Peyer's patch (tissue), 4 donors: ENCODE results near the gene FMNL2. TPM values are rescaled to one million over a fixed set of nuclear protein-coding genes. Genes with fewer than 3 reads are reported as not detected.
"Not testable (repeated sequence)": the region's sequence is repeated elsewhere in the genome, so short reads cannot be mapped to it uniquely, and the experiment has no call there.

Experiments used
- DNase-seq, 3 donors: peaks; one replicate each; pipeline ENCODE4 v3.0.0-alpha.2; 2017 to 2019
- H3K27ac ChIP-seq, 4 donors: fragments of 200-600 bp; sonication (generic); one replicate each; pipeline ENCODE4 v1.5.1; 2016 to 2019
- H3K27me3 ChIP-seq, 2 donors: fragments of 200-600 bp; sonication (generic); one replicate each; pipeline ENCODE4 v1.5.1; 2019
- H3K36me3 ChIP-seq, 3 donors: fragments of 200-600 bp; sonication (generic); one replicate each; pipeline ENCODE4 v1.5.1; 2016 to 2019
- H3K4me1 ChIP-seq, 4 donors: fragments of 200-600 bp; sonication (generic); one replicate each; pipeline ENCODE4 v1.5.1; 2016 to 2019
- H3K4me3 ChIP-seq, 4 donors: fragments of 200-600 bp; sonication (generic); 1 replicate in 3 of 4; 2 replicates in 1 of 4; pipeline ENCODE4 v1.5.1; 2016 to 2019; ENCODE audit warnings: mild to moderate bottlenecking in 1 of 4
- H3K9me3 ChIP-seq, 4 donors: fragments of 200-600 bp; sonication (generic); one replicate each; pipeline ENCODE4 v1.5.1; 2016 to 2019; ENCODE audit warnings: mild to moderate bottlenecking in 1 of 4
- POLR2A ChIP-seq, 2 donors: fragments of 450-650 bp; IDR thresholded peaks; one replicate each; pipeline ENCODE4 v1.5.1; 2017; ENCODE audit warnings: antibody characterized with exemption in 2 of 2, mild to moderate bottlenecking in 2 of 2, moderate library complexity in 2 of 2
- total RNA-seq, 4 donors: library from RNA; depleted of rRNA; stranded (reverse); fragments of >200 nt; gene quantifications; one replicate each; pipeline ENCODE4 v1.1.0, GENCODE V29; 2016
- TF ChIP-seq, protein P1 (sequence below), 6 experiments: fragments of 450-650 bp in 4 of 6; fragments of 200-600 bp in 2 of 6; sonication (generic) in 1 of 6; IDR thresholded peaks; one replicate each; pipeline ENCODE4 v1.5.1; 2017 to 2019; ENCODE audit warnings: antibody characterized with exemption in 6 of 6, mild to moderate bottlenecking in 3 of 6, moderate library complexity in 1 of 6

The FMNL2 gene
- total RNA-seq, 4 donors from 2014 or later = 7.5 to 52.0 (median 17.1) TPM

DNA sequence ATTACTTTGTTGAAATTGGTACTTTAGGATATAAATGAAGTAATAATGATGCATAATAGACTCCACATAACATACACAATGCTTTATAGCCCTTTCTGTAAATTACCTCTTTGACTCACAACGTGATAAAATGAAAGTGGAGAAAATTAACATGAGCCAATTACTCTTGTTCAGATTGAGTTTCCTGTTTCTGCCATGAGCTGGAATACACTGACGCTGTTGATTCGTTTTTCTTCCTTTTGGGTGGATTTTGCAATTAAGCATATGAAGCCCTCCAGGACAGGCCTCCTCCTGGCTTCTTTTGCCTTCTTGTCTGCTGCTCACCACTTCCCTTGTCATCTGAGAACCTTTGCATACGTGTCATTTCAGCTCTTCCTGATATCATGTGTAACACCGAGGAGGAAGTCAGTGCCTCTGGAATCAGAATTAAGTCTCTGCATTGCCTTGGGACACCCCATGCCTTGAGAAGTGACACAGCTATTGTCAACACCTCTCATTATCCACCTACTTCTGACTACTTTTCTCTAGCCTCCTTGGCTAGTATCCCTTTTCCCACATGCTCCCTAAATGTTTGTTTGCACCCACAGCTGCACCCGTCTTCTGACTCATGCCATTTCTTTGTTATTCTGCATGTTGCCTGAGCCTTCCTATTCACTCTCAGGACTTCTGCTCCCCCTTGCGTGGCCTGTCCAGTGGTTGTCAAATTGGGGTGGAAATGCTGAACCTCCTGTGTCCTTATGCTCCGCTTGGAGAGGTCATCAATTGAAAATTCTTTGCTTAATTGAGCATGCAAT is 134.1 kb downstream of the FMNL2 start:
- Histone ChIP-seq H3K9me3 (no peaks in the 10 kb centered on the region), H3K27me3 (no peaks in the 10 kb centered on the region), H3K36me3 (no peaks in the 10 kb centered on the region), H3K4me3 (peak overlapping the region in 2 of 4 donors; percentile 14 to 17), H3K27ac (peak overlapping the region in 3 of 4 donors; percentile 23 to 38 (median 35)), H3K4me1 (peaks cover 0 to 37% (median 2%) of the 10 kb centered on the region in 4 donors)
- no peak for DNase-seq
- TF ChIP-seq, protein P1, sequence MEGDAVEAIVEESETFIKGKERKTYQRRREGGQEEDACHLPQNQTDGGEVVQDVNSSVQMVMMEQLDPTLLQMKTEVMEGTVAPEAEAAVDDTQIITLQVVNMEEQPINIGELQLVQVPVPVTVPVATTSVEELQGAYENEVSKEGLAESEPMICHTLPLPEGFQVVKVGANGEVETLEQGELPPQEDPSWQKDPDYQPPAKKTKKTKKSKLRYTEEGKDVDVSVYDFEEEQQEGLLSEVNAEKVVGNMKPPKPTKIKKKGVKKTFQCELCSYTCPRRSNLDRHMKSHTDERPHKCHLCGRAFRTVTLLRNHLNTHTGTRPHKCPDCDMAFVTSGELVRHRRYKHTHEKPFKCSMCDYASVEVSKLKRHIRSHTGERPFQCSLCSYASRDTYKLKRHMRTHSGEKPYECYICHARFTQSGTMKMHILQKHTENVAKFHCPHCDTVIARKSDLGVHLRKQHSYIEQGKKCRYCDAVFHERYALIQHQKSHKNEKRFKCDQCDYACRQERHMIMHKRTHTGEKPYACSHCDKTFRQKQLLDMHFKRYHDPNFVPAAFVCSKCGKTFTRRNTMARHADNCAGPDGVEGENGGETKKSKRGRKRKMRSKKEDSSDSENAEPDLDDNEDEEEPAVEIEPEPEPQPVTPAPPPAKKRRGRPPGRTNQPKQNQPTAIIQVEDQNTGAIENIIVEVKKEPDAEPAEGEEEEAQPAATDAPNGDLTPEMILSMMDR (IDR thresholded peaks at IDR 0.05) = no peak
- no peak for TF ChIP-seq POLR2A (IDR thresholded peaks at IDR 0.05)

DNA sequence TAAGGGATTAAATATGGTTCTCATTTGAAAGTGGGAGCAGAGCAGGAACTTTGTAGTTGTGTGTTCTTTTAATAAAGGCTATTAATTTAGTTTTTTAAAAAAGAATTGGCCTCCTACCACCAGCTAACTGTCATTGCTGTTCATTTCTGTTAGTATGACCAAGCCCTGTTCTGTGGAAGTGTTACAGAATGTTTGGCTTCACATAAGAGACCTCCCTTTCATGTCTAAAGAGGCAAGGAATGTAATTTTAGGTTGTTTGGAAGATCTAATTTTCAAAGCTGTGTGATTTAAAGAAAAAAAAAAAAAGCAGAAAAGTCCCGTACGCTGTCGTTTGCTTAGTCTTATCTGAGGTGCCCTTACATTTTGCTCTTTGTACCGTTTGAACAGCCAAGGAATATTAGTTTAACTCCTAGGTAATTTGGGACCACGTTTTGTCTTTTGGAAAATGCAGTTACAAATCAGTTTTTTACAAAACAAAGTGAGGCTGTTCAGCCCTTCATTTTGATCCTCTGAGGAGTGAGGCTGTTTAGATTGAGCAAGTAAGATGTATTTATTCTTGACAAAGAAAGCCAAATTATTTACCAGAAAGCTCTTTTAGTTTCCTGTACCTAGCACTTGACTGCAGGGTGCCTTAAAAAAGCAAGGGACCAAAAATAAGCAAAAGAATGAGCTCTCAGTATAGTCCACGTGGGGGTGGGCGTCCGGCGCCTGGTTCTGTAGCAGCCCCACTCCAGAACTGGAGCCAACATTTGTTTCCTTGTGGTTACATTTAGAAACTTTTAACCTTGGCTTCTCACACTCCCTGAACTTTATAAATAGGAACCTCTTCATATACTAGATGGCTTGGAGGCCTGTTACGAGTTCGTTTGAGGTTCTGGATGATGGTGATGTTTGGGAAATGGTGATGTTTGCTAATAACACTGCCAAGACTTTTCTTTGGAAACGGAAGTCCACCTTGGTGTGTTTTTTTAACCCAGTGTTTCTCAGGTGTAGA is 136.2 kb downstream of the FMNL2 start:
- no peak overlapping the region for H3K27ac ChIP-seq
- no peak overlapping the region for H3K4me3 ChIP-seq
- H3K4me1 ChIP-seq = peaks cover 0 to 37% (median 2%) of the 10 kb centered on the region in 4 donors
- TF ChIP-seq, protein P1 (IDR thresholded peaks at IDR 0.05) = no peak
- no peak for TF ChIP-seq POLR2A (IDR thresholded peaks at IDR 0.05)
- no peaks in the 10 kb centered on the region for H3K27me3 ChIP-seq
- DNase-seq = no peak
- no peaks in the 10 kb centered on the region for H3K36me3 ChIP-seq
- no peaks in the 10 kb centered on the region for H3K9me3 ChIP-seq

DNA sequence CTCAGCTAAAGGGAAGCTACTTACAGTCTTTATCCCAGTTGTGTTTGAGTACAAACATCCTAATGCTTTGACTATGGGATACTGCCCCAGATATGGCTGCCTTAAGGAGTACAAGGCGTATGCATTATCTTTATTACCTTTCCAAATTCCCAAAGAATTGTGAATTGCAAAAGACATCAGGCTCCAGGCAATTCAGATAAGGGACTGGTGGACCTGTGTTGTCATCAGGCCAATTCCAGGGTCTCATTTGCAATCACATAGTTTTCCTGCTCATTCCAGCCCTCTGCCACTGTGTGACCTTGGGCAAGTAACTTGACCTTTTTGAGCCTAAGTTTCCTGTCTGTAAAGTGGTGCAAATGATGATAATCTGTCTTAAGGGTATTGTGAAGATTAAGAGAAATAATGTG is 137.5 kb downstream of the FMNL2 start:
- Histone ChIP-seq H3K36me3 (no peaks in the 10 kb centered on the region), H3K27me3 (no peaks in the 10 kb centered on the region), H3K9me3 (no peaks in the 10 kb centered on the region), H3K4me3 (no peak overlapping the region), H3K4me1 (peaks cover 0 to 32% (median 0%) of the 10 kb centered on the region in 4 donors), H3K27ac (no peak overlapping the region)
- no peak for DNase-seq
- TF ChIP-seq POLR2A (IDR thresholded peaks at IDR 0.05) = no peak
- TF ChIP-seq, protein P1 (IDR thresholded peaks at IDR 0.05) = no peak

DNA sequence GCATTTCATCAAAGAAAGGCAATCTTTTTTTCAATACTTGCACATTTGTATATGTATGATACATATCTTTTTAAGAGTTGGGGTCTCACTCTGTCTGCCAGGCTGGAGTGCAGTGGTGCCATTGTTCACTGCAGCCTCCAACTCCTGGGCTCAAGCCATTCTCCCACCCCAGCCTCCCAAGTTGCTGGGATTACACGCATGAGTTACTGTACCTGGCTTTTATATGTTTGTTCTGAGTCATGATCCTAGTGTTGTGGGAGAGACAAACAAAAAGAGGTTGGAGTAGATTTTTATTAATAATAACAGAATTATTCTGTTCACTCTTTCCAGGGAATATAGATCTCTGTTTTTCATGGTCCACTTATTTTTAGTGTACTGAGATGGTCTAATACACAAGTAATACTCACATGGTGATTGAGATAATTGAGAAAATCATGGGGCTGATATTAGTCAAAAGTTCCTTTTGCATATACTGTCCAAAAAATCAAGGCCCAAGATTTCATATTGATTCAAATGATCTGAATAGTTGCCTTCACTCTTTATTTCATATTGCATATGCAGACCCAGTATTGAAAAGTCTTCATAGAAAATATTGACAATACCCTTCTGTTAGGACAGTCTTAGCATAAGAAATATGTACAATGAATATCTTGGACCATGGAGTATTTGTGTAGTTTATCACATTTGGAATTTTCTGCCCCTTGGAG is 138.3 kb downstream of the FMNL2 start:
- Histone ChIP-seq H3K4me3 (no peak overlapping the region), H3K36me3 (no peaks in the 10 kb centered on the region), H3K27me3 (no peaks in the 10 kb centered on the region), H3K27ac (no peak overlapping the region), H3K9me3 (no peaks in the 10 kb centered on the region), H3K4me1 (peaks cover 0 to 26% (median 0%) of the 10 kb centered on the region in 4 donors)
- no peak for TF ChIP-seq POLR2A (IDR thresholded peaks at IDR 0.05)
- TF ChIP-seq, protein P1 (IDR thresholded peaks at IDR 0.05) = no peak
- DNase-seq = no peak

DNA sequence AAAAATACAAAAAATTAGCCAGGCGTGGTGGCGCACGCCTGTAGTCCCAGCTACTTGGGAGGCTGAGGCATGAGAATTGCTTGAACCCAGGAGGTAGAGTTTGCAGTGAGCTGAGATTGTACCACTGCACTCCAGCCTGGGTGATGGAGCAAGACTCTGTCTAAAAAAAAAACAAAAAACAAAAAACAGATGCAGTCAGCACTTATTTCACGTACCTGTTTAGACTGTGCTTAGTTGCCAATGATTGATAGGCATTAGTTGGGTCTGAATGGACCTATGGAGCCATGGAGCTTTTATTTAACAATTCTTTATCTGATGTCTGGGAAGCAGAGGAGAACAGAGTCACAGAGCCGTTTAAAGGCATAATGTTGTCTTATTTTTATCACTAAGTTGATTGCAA is 139.5 kb downstream of the FMNL2 start:
- not testable (repeated sequence) for H3K4me3 ChIP-seq, DNase-seq, H3K27ac ChIP-seq, H3K27me3 ChIP-seq, H3K36me3 ChIP-seq, H3K9me3 ChIP-seq
- peaks cover 0 to 15% (median 0%) of the 10 kb centered on the region in 4 donors for H3K4me1 ChIP-seq
